Lower leg skin (tissue), 3 donors: ENCODE data around the gene CTPS1.

Experiments
- POLR2A ChIP-seq, 2 donors: fragments of 450-650 bp; IDR thresholded peaks; one replicate each; pipeline ENCODE4 v1.6.1; 2016 to 2017; ENCODE audit warnings: antibody characterized with exemption in 2 of 2, mild to moderate bottlenecking in 1 of 2, moderate library complexity in 1 of 2
- TF ChIP-seq, protein P1 (sequence below), 3 donors: fragments of 450-650 bp; IDR thresholded peaks; one replicate each; pipeline ENCODE4 v1.5.1; 2016; ENCODE audit warnings: antibody characterized with exemption in 3 of 3, mild to moderate bottlenecking in 3 of 3, moderate library complexity in 2 of 3

DNA sequence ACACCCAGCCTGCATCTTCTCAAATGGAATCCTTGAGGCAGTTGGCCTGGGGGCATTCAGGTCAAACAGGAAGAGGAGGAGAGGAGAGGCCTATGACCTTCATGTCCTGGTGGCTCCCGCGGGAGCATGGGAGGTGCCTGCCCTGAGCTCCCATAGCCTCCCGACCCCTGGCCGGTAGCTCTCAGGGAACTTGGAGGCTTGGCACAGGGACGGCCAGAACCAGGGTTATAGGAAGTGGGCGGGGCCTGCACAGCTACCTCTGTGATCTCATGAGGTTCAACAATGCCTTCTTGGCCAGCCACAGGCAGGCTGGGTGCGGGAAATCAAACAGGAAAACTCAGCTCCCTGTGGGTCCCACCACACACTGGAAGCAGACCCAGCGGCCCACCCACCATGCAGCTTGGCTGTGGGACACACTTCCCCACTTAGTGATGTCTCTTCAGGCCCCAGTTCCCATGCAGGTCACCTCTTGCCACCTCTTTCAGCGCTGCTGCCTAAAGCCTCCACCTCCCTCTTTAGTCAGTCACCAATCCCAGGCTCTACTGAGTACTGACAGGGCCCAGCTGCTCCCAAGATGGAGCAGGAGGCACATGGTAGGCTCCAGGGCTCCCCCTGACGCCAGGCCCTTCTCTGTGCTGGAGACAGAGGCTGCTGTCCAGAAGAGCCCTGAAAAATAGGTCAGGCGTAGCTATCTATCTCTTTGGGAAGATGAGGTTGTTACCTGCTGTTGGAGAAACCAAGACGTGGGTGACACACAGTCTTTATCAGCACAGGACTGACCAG, 42.2 kb downstream of the CTPS1 start, which contains the start of gene SLFNL1:
- TF ChIP-seq, protein P1, sequence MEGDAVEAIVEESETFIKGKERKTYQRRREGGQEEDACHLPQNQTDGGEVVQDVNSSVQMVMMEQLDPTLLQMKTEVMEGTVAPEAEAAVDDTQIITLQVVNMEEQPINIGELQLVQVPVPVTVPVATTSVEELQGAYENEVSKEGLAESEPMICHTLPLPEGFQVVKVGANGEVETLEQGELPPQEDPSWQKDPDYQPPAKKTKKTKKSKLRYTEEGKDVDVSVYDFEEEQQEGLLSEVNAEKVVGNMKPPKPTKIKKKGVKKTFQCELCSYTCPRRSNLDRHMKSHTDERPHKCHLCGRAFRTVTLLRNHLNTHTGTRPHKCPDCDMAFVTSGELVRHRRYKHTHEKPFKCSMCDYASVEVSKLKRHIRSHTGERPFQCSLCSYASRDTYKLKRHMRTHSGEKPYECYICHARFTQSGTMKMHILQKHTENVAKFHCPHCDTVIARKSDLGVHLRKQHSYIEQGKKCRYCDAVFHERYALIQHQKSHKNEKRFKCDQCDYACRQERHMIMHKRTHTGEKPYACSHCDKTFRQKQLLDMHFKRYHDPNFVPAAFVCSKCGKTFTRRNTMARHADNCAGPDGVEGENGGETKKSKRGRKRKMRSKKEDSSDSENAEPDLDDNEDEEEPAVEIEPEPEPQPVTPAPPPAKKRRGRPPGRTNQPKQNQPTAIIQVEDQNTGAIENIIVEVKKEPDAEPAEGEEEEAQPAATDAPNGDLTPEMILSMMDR (IDR thresholded peaks at IDR 0.05) = no peak
- no peak for TF ChIP-seq POLR2A (IDR thresholded peaks at IDR 0.05)
